Astrocyte of the spinal cord (primary cell): ENCODE measurements around the gene APBB2.

Source experiments
- DNase-seq: peaks from one replicate; pipeline ENCODE4 v3.0.0; 2011; ENCODE audit warnings: low read depth, low spot score
- H3K4me3 ChIP-seq: 2 replicates; pipeline ENCODE4 v1.5.1; 2011; ENCODE audit warnings: low read depth, mild to moderate bottlenecking, low read length, moderate library complexity
- in situ Hi-C: cut with HindIII; loops from 2 replicates; pipeline ENCODE4 v1.10.0; 2017; ENCODE audit warnings: low sequenced_read_pairs
- TF ChIP-seq, protein P1 (sequence below): IDR thresholded peaks from 2 replicates; pipeline ENCODE4 v1.5.1; 2012; ENCODE audit warnings: low read depth, mild to moderate bottlenecking, low read length, inconsistent platforms

The APBB2 gene

DNA sequence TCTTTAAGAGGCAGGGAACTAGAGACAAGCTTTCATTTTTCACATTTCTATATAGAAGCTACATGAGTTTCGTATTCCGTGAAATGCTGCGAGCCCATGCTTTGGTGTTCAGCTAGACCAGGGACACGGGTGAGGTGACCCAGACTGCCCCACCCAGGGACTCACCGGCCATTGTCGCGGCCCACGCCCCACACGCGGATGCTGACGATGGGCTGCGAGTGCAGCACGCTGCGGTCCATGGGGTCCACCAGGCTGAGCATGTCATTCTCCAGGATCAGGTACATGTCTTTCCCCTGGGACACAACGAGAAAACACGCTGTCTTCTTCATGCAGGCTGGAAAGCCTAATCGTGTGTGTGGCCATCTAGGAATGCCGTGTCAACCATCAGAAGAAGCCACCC lies 324.1 kb downstream of the APBB2 start:
- TF ChIP-seq, protein P1, sequence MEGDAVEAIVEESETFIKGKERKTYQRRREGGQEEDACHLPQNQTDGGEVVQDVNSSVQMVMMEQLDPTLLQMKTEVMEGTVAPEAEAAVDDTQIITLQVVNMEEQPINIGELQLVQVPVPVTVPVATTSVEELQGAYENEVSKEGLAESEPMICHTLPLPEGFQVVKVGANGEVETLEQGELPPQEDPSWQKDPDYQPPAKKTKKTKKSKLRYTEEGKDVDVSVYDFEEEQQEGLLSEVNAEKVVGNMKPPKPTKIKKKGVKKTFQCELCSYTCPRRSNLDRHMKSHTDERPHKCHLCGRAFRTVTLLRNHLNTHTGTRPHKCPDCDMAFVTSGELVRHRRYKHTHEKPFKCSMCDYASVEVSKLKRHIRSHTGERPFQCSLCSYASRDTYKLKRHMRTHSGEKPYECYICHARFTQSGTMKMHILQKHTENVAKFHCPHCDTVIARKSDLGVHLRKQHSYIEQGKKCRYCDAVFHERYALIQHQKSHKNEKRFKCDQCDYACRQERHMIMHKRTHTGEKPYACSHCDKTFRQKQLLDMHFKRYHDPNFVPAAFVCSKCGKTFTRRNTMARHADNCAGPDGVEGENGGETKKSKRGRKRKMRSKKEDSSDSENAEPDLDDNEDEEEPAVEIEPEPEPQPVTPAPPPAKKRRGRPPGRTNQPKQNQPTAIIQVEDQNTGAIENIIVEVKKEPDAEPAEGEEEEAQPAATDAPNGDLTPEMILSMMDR: no peak
- in situ Hi-C loops: no loop called here
- DNase-seq: no peak
- no peak overlapping the region for H3K4me3 ChIP-seq

DNA sequence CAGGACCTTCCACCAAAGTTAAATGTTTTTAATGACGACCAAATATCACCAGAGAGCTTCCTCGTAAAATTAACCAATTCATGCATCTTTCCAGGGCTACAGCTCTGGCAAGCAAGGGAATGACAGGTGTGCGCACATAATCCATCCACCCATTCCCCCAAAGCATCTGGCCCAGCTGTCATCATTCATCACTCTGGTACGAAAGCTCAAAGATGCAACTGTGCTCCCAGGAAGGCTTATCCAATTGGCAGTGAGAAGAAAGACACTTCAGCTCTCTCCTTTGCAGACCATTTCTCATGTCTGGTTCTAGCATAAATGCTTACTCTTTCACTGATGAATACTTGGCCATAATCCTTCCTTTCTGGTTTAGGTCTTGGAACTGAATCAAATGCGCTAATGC lies 325.4 kb downstream of the APBB2 start:
- no peak for DNase-seq
- TF ChIP-seq, protein P1: no peak
- in situ Hi-C loops: no loop called here
- H3K4me3 ChIP-seq: no peak overlapping the region

DNA sequence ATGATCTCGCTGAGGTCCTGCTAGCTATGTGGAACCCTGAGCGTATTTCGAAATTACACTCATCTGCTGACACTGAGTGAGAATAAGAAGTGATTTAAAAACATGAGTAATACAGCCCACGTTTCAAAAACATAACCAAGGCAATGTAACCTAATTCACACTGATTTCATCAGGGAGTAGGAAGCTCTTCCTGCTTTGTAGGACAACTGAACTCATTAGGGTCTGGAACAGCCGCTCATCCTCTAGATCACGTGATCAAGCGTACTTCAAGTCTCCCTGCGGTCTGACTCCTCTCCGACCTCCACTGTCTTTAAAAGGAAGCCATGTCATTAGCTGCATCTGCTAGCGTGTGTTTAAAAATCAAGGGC lies 326.6 kb downstream of the APBB2 start:
- in situ Hi-C loops: no loop called here
- H3K4me3 ChIP-seq: no peak overlapping the region
- DNase-seq: peak; percentile 77
- TF ChIP-seq, protein P1: no peak

DNA sequence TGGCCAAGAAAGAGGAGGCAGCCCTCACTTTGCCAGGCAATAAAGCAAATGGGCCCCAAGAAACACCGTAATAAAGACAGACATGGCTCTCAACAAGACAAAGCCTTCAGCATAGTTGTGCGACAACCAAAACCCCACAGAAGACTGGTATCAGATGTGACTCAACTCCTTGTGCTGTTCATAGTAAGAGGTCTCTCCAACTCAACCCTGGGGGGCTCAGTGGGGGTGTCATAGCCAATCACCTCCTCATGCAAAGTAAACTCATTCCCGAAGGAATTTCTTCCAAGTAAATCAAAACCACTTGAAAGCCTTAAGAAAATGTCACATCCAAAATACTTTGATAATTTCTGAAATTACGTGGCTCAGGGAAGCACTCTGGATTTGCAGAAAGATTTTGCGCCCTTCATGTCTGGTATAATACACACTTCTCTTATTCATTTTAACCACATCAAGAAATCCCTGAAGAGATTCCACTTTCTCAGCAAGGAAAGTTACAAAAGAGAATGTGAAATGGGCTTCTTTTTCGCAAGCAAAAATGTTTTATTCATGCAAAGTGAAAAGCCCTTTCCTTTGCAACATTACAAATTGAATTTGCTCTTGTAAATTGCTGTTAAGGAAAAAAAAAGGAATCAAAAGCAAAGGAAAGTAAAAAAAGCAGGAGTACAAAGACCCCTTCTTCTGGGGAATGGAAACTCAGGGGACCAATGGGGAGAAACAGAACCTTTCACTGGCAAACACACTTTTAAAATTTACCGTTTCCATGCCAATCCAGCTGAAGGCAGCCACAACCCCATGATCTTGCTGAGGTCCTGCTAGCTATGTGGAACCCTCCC lies 327.2 kb downstream of the APBB2 start:
- TF ChIP-seq, protein P1: no peak

DNA sequence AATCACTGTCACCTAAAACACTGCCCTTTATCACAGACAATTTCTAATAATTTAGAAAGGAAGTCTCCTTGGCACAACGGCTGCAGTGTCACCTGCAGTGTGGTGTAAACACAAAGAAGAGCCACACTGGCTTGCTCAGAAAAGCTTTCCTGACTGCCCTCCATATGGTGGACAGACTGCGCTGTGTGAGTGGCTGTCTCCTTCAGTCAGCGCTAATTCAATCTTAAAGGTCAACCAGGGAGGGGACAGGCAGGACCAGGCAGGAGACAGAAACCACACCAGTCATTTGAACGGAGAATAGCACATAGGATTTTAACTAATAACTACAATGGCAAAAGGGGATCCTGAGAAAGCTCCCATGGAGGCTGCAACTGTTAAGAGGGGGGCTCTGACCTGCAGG lies 332.5 kb downstream of the APBB2 start:
- in situ Hi-C loops: no loop called here
- TF ChIP-seq, protein P1: no peak
- no peak overlapping the region for H3K4me3 ChIP-seq
- no peak for DNase-seq

More for the DNA sequence above, 327.2 kb downstream of the APBB2 start:
- in situ Hi-C loops: no loop called here
- DNase-seq: peak; percentile 15
- no peak overlapping the region for H3K4me3 ChIP-seq

DNA sequence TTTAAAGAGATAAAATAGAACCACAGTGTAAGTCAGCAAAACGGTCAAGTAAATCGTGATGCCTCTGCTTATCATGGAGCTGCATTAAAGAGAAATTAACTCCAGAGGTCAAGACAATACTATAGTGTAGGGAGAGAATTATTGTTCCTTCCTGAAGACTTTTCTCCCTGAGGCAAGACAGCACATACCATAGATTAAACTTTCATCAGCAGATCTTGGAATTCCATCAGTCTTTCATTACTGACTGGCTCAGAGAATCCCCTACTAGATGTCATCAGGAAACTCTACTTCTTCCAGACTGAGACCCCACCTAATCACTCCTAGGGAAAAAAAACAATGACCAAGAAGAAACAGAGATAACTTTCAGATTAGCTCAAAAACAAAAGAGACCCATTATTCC lies 333.2 kb downstream of the APBB2 start:
- in situ Hi-C loops: no loop called here
- no peak overlapping the region for H3K4me3 ChIP-seq
- TF ChIP-seq, protein P1: no peak
- DNase-seq: no peak
